NB4 (cell line): Measurements from ENCODE around the gene UBE2Q1.

Experiments
- MYC ChIP-seq: IDR thresholded peaks from 2 replicates; pipeline ENCODE4 v1.6.1; 2011; ENCODE audit warnings: low read depth, low read length
- POLR2A ChIP-seq: IDR thresholded peaks from 2 replicates; pipeline ENCODE4 v1.6.1; 2011; ENCODE audit warnings: mild to moderate bottlenecking; ENCODE audit not compliant: insufficient read length; ENCODE audit errors: extremely low read depth
- TF ChIP-seq, protein P1 (sequence below): IDR thresholded peaks from one replicate; pipeline ENCODE4 v1.5.1; 2012; ENCODE audit warnings: low read depth, low read length

DNA sequence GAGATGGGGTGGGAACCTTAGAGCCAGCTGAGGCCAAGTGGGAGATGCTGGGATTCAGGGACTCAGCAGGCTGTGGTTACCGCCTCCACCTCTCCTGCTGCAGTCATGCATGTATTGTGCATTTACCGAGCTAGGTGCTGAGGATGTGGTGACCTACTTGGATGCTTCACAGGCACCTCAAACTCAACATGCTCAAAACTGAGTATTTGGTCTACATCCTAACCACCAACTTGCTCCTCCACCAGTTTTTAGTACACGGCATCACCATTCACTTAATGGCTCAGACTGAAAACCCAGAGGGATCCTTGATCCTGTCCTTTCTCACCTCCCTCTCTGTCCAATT is 14.7 kb upstream of the UBE2Q1 start:
- TF ChIP-seq, protein P1, sequence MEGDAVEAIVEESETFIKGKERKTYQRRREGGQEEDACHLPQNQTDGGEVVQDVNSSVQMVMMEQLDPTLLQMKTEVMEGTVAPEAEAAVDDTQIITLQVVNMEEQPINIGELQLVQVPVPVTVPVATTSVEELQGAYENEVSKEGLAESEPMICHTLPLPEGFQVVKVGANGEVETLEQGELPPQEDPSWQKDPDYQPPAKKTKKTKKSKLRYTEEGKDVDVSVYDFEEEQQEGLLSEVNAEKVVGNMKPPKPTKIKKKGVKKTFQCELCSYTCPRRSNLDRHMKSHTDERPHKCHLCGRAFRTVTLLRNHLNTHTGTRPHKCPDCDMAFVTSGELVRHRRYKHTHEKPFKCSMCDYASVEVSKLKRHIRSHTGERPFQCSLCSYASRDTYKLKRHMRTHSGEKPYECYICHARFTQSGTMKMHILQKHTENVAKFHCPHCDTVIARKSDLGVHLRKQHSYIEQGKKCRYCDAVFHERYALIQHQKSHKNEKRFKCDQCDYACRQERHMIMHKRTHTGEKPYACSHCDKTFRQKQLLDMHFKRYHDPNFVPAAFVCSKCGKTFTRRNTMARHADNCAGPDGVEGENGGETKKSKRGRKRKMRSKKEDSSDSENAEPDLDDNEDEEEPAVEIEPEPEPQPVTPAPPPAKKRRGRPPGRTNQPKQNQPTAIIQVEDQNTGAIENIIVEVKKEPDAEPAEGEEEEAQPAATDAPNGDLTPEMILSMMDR = no peak
- TF ChIP-seq POLR2A (no peak), MYC (no peak)
